Gastrocnemius medialis (tissue), 4 donors: ENCODE results near the gene HERC4. TPM values are rescaled to one million over a fixed set of nuclear protein-coding genes. Genes with fewer than 3 reads are reported as not detected.

ENCODE experiments used
- ATAC-seq, 2 donors: fragments of 150-250 bp; one replicate each; pipeline ENCODE4 v1.9.1; 2016
- DNase-seq, 2 donors: peaks; one replicate each; pipeline ENCODE4 v3.0.0-alpha.2; 2019
- H3K27ac ChIP-seq, 4 donors: fragments of 200-600 bp; sonication (generic); 1 replicate in 1 of 4; 2 replicates in 3 of 4; pipeline ENCODE4 v1.5.1; 2016 to 2018; ENCODE audit warnings: mild to moderate bottlenecking in 2 of 4, moderate library complexity in 1 of 4
- H3K27me3 ChIP-seq, 3 donors: fragments of 200-600 bp; sonication (generic) in 2 of 3; 1 replicate in 1 of 3; 2 replicates in 2 of 3; pipeline versions ENCODE4 v1.5.1 to v1.6.0; 2016 to 2019; ENCODE audit warnings: mild to moderate bottlenecking in 1 of 3, moderate library complexity in 1 of 3
- H3K36me3 ChIP-seq, 2 donors: fragments of 200-600 bp; sonication (generic) in 1 of 2; one replicate each; pipeline ENCODE4 v1.5.1; 2017 to 2018
- H3K4me1 ChIP-seq, 2 donors: fragments of 200-600 bp; sonication (generic) in 1 of 2; one replicate each; pipeline ENCODE4 v1.5.1; 2016 to 2017; ENCODE audit warnings: mild to moderate bottlenecking in 2 of 2
- H3K4me3 ChIP-seq, 4 donors: fragments of 200-600 bp; sonication (generic) in 3 of 4; 1 replicate in 1 of 4; 2 replicates in 3 of 4; pipeline ENCODE4 v1.5.1; 2016 to 2019; ENCODE audit warnings: mild to moderate bottlenecking in 2 of 4
- H3K9me3 ChIP-seq, 3 donors: fragments of 200-600 bp; sonication (generic) in 2 of 3; 1 replicate in 1 of 3; 2 replicates in 2 of 3; pipeline ENCODE4 v1.5.1; 2016 to 2019
- CTCF ChIP-seq, 5 experiments: fragments of 450-650 bp in 3 of 5; fragments of 200-600 bp in 2 of 5; sonication (generic) in 2 of 5; IDR thresholded peaks in 4 of 5; conservative IDR thresholded peaks in 1 of 5; 1 replicate in 4 of 5; 2 replicates in 1 of 5; pipeline ENCODE4 v1.5.1; 2016 to 2019; ENCODE audit warnings: antibody characterized with exemption in 5 of 5, mild to moderate bottlenecking in 3 of 5, moderate library complexity in 3 of 5
- POLR2A ChIP-seq, 2 donors: fragments of 450-650 bp; IDR thresholded peaks; one replicate each; pipeline ENCODE4 v1.6.1; 2017; ENCODE audit warnings: antibody characterized with exemption in 2 of 2, mild to moderate bottlenecking in 2 of 2, moderate library complexity in 2 of 2
- in situ Hi-C, 4 donors: fragments of 200-750 bp; cut with MboI; loops; one replicate each; pipeline versions ENCODE4 v1.15.0 to v1.8.0; 2017; ENCODE audit warnings: low sequenced_read_pairs in 4 of 4
- intact Hi-C: fragments of 100-400 bp; cut with DNase I; formaldehyde crosslinking; loops from one replicate; pipeline ENCODE4 v1.15.1; 2023; ENCODE audit warnings: low total_unique reads
- total RNA-seq, 4 donors: library from RNA; depleted of rRNA; stranded (reverse); fragments of >200 nt; gene quantifications; one replicate each; pipeline versions ENCODE4 v1.1.0 to v1.2.3, GENCODE V29; 2016

The HERC4 gene
- total RNA-seq, 4 donors from 2014 or later, result 12.8 to 25.2 (median 13.1) TPM

- DNase-seq (no peak), ATAC-seq (no peak)
- Histone ChIP-seq H3K27ac (no peak overlapping the region), H3K4me1 (no peaks in the 10 kb centered on the region), H3K36me3 (peaks cover 0 to 33% of the 10 kb centered on the region in 2 donors), H3K4me3 (no peak overlapping the region), H3K9me3 (no peaks in the 10 kb centered on the region), H3K27me3 (no peaks in the 10 kb centered on the region)
- in situ Hi-C loops, result no loop called here
- TF ChIP-seq POLR2A (IDR thresholded peaks at IDR 0.05), result no peak
- TF ChIP-seq CTCF (IDR thresholded peaks at IDR 0.05 in 4 of 5, conservative IDR thresholded peaks at IDR 0.05 in 1 of 5), result no peak
- intact Hi-C loops, result no loop called here
Observed at GRCh38 chr10:68010426-68010940, 64.6 kb downstream of the HERC4 start.

GRCh38 chr10:68007356-68007755, 67.7 kb downstream of the HERC4 start:
- intact Hi-C loops, result no loop called here
- DNase-seq (no peak), ATAC-seq (no peak)
- Histone ChIP-seq H3K4me3 (no peak overlapping the region), H3K27me3 (no peaks in the 10 kb centered on the region), H3K9me3 (no peaks in the 10 kb centered on the region), H3K36me3 (peaks cover 0 to 33% of the 10 kb centered on the region in 2 donors), H3K27ac (no peak overlapping the region), H3K4me1 (no peaks in the 10 kb centered on the region)
- in situ Hi-C loops, result no loop called here
- TF ChIP-seq CTCF (IDR thresholded peaks at IDR 0.05 in 4 of 5, conservative IDR thresholded peaks at IDR 0.05 in 1 of 5) (no peak), POLR2A (IDR thresholded peaks at IDR 0.05) (no peak)

GRCh38 chr10:68001539-68001938, 73.5 kb downstream of the HERC4 start:
- Histone ChIP-seq H3K27ac (no peak overlapping the region), H3K9me3 (no peaks in the 10 kb centered on the region), H3K4me3 (no peak overlapping the region), H3K4me1 (no peaks in the 10 kb centered on the region), H3K36me3 (peaks cover 0 to 23% of the 10 kb centered on the region in 2 donors), H3K27me3 (no peaks in the 10 kb centered on the region)
- DNase-seq (no peak), ATAC-seq (no peak)
- intact Hi-C loops, result no loop called here
- TF ChIP-seq POLR2A (IDR thresholded peaks at IDR 0.05), result no peak
- TF ChIP-seq CTCF (IDR thresholded peaks at IDR 0.05 in 4 of 5, conservative IDR thresholded peaks at IDR 0.05 in 1 of 5), result no peak
- in situ Hi-C loops, result no loop called here

GRCh38 chr10:68001000-68001399, 74.1 kb downstream of the HERC4 start:
- H3K27ac ChIP-seq, result no peak overlapping the region

More at GRCh38 chr10:68001000-68001399, 74.1 kb downstream of the HERC4 start:
- ATAC-seq (no peak), DNase-seq (no peak)
- Histone ChIP-seq H3K4me1 (no peaks in the 10 kb centered on the region), H3K27me3 (no peaks in the 10 kb centered on the region), H3K36me3 (peaks cover 0 to 28% of the 10 kb centered on the region in 2 donors), H3K4me3 (no peak overlapping the region), H3K9me3 (no peaks in the 10 kb centered on the region)
- in situ Hi-C loops, result no loop called here
- intact Hi-C loops, result no loop called here
- no peak for TF ChIP-seq CTCF (IDR thresholded peaks at IDR 0.05 in 4 of 5, conservative IDR thresholded peaks at IDR 0.05 in 1 of 5)
- no peak for TF ChIP-seq POLR2A (IDR thresholded peaks at IDR 0.05)
